HepG2 (cell line): ENCODE measurements around the gene KNL1. TPM values are rescaled to one million over a fixed set of nuclear protein-coding genes. Genes with fewer than 3 reads are reported as not detected.

ENCODE experiments used
- ATAC-seq: fragments of 200-7000 bp; cut with Tn5 transposase; 3 replicates; pipeline ENCODE4 v1.9.1; 2020; ENCODE audit warnings: mild to moderate bottlenecking, moderate library complexity
- BruUV-seq: library from RNA; stranded (reverse); fragments of 400-500 nt; replicated peaks from 2 replicates; lab custom pipeline; 2021; lab: Mats Ljungman, UMichigan
- CTCF ChIA-PET: fragments of 300-600 bp; formaldehyde crosslinking; extraction: SDS; loops from one replicate; lab custom pipeline; 2021; ENCODE audit warnings: low total read pairs, inconsistent platforms, low intra/inter-chr PET ratio; lab: Yijun Ruan, JAX
- POLR2A ChIA-PET: fragments of 350-600 bp; sonication (Branson Sonifier 250); formaldehyde crosslinking; loops from one replicate; lab custom pipeline; 2020; ENCODE audit warnings: antibody characterized with exemption, inconsistent platforms; lab: Yijun Ruan, JAX
- DNase-seq: peaks from one replicate; pipeline ENCODE4 v3.0.0-alpha.2; 2015; ENCODE audit warnings: low spot score
- FAIRE-seq: peaks from 3 replicates; lab custom pipeline; 2011; peaks lifted over from hg19 to GRCh38; lab: Jason Lieb, UNC
- H2AFZ ChIP-seq: one replicate; pipeline ENCODE4 v1.6.1; 2011; ENCODE audit warnings: low read length, inconsistent platforms
- H3K27ac ChIP-seq: fragments of 300-600 bp; 3 replicates; pipeline ENCODE4 v1.8.0; 2011; ENCODE audit warnings: mixed run types, mild to moderate bottlenecking, mixed read lengths, low read length, inconsistent platforms; ENCODE audit not compliant: insufficient read depth; ENCODE audit errors: extremely low read length
- H3K27me3 ChIP-seq, 2 experiments: fragments of 200-600 bp in 1 of 2; 2 replicates in 1 of 2; 3 replicates in 1 of 2; pipeline versions ENCODE4 v1.6.0 to v1.8.0; 2011; ENCODE audit warnings: low read length in 2 of 2, mild to moderate bottlenecking in 2 of 2, moderate library complexity in 2 of 2, inconsistent platforms in 1 of 2; ENCODE audit not compliant: insufficient read depth in 2 of 2, control insufficient read depth in 1 of 2
- H3K36me3 ChIP-seq, 2 experiments: fragments of 200-600 bp in 1 of 2; replicated peaks in 1 of 2; 2 replicates in 1 of 2; 3 replicates in 1 of 2; pipeline versions ENCODE4 v1.5.1 to v1.8.0; 2011; ENCODE audit warnings: low read length in 2 of 2, inconsistent platforms in 1 of 2; ENCODE audit not compliant: insufficient read depth in 2 of 2, control insufficient read depth in 1 of 2
- H3K4me1 ChIP-seq: 2 replicates; pipeline ENCODE4 v1.5.1; 2012; ENCODE audit warnings: low read length, inconsistent platforms; ENCODE audit not compliant: insufficient read depth
- H3K4me2 ChIP-seq: 2 replicates; pipeline ENCODE4 v1.6.0; 2011; ENCODE audit warnings: low read depth, low read length, inconsistent platforms
- H3K4me3 ChIP-seq, 3 experiments: fragments of 200-600 bp in 1 of 3; sonication (generic), shearing (Covaris generic) in 1 of 3; replicated peaks in 1 of 3; 2 replicates each; pipeline ENCODE4 v1.5.1; 2011 to 2016; ENCODE audit warnings: low read length in 3 of 3, inconsistent platforms in 2 of 3, low read depth in 2 of 3, mild to moderate bottlenecking in 2 of 3, control low read depth in 1 of 3, mixed read lengths in 1 of 3; ENCODE audit not compliant: insufficient read depth in 1 of 3
- H3K79me2 ChIP-seq: one replicate; pipeline ENCODE4 v1.6.1; 2011; ENCODE audit warnings: low read length, inconsistent platforms; ENCODE audit not compliant: insufficient read depth
- H3K9ac ChIP-seq: 2 replicates; pipeline ENCODE4 v1.6.0; 2011; ENCODE audit warnings: mild to moderate bottlenecking, low read depth, low read length, inconsistent platforms; ENCODE audit not compliant: insufficient read depth
- H3K9me3 ChIP-seq: 2 replicates; pipeline ENCODE4 v1.5.1; 2012; ENCODE audit warnings: mild to moderate bottlenecking, low read length
- H4K20me1 ChIP-seq: 2 replicates; pipeline ENCODE4 v1.6.0; 2011; ENCODE audit warnings: inconsistent platforms, mild to moderate bottlenecking, low read length, moderate library complexity; ENCODE audit not compliant: insufficient read depth
- ATAD3A ChIP-seq: sonication (generic); formaldehyde crosslinking; IDR thresholded peaks from 2 replicates; pipeline ENCODE4 v1.4.0; 2020; ENCODE audit warnings: missing genetic modification reagents
- KAT2B ChIP-seq: fragments of 150-350 bp; IDR thresholded peaks from 2 replicates; pipeline ENCODE4 v1.6.1; 2014; ENCODE audit warnings: low read depth, low read length, borderline replicate concordance
- MAFG ChIP-seq: sonication (generic); formaldehyde crosslinking; IDR thresholded peaks from 2 replicates; pipeline ENCODE4 v1.5.1; 2020; ENCODE audit warnings: mild to moderate bottlenecking, missing genetic modification reagents
- POGZ ChIP-seq: sonication (generic); formaldehyde crosslinking; IDR thresholded peaks from 2 replicates; pipeline ENCODE4 v1.4.0; 2020; ENCODE audit warnings: mild to moderate bottlenecking, missing genetic modification reagents
- SIX4 ChIP-seq: sonication (generic); formaldehyde crosslinking; IDR thresholded peaks from 2 replicates; pipeline ENCODE4 v1.4.0; 2020; ENCODE audit warnings: missing genetic modification reagents
- TGIF2 ChIP-seq: IDR thresholded peaks from 2 replicates; pipeline ENCODE4 v1.6.1; 2016; ENCODE audit warnings: control low read depth, missing compliant biosample characterization
- ZNF143 ChIP-seq: sonication (generic); formaldehyde crosslinking; IDR thresholded peaks from 2 replicates; pipeline ENCODE4 v1.4.0; 2020; ENCODE audit warnings: missing genetic modification reagents
- ZNF792 ChIP-seq: IDR thresholded peaks from 2 replicates; pipeline ENCODE4 v1.6.1; 2016
- WGBS: methylation state at CpG from one replicate; pipeline ENCODE4 v1.1.6; 2017; ENCODE audit warnings: low lambda C conversion rate; 5-methylcytosine and 5-hydroxymethylcytosine counted together
- in situ Hi-C: cut with HindIII; loops from 2 replicates; pipeline ENCODE4 v1.10.0; 2017; ENCODE audit warnings: low pct_unique_long_range_greater_than_20kb; ENCODE audit not compliant: extremely low pct_ligation_motif_present
- intact Hi-C: fragments of 100-400 bp; cut with micrococcal nuclease; formaldehyde crosslinking; loops from one replicate; pipeline ENCODE4 v1.10.0; 2022; ENCODE audit not compliant: unreplicated experiment
- polyA plus RNA-seq, 8 experiments: library from polyadenylated mRNA; depleted of rRNA in 3 of 8; stranded (reverse) in 7 of 8; unstranded in 1 of 8; fragments of >200 nt; fragmentation: Illumina TruSeq in 4 of 8; extraction: Trizol in 4 of 8; gene quantifications; 2 replicates each; pipeline versions ENCODE4 v1.2.1 to v1.2.3, GENCODE V29; 2011 to 2016; ENCODE audit warnings: low read depth in 4 of 8, missing spikeins in 1 of 8, mixed read lengths in 1 of 8; ENCODE audit not compliant: insufficient read depth in 1 of 8
- total RNA-seq, 5 experiments: library from RNA; depleted of rRNA; stranded (reverse); fragments of >200 nt; fragmentation: Illumina TruSeq; extraction: Trizol; gene quantifications; 2 replicates each; pipeline ENCODE4 v1.2.3, GENCODE V29; 2016; ENCODE audit warnings: low read depth in 1 of 5
- TF ChIP-seq, protein P1 (sequence below): sonication (generic); formaldehyde crosslinking; conservative IDR thresholded peaks from 2 replicates; pipeline ENCODE4 v1.8.1; 2023; ENCODE audit warnings: missing genetic modification reagents
- TF ChIP-seq, protein P2 (sequence below): sonication (generic); formaldehyde crosslinking; IDR thresholded peaks from 2 replicates; pipeline ENCODE4 v1.5.0; 2020; ENCODE audit warnings: mild to moderate bottlenecking, missing genetic modification reagents
- TF ChIP-seq, protein P3 (sequence below): sonication (generic); formaldehyde crosslinking; IDR thresholded peaks from 2 replicates; pipeline ENCODE4 v1.5.1; 2020; ENCODE audit warnings: mild to moderate bottlenecking, missing genetic modification reagents, moderate library complexity

The KNL1 gene
- total and polyA plus RNA-seq, 2 of the 13 experiments (the other 11 are each of a cell fraction or from before 2014, with no cell fraction given) = 8.0 to 21.4 TPM

DNA sequence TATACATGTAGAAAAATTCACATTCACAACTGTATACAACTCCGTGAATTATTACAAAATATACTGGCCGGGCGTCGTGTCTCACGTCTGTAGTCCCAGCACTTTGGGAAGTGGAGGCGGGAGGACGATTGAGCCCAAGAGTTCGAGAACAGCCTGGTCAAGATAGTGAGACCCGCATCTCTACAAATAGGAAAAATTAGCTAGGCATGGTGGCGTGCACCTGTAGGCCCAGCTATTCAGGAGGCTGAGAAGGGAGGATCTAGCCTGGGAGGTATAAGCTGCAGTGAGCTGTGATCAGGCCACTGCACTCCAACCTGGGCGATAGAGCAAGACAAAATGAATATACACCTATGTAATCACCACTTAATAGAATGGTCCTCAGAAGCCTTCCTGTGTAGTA is 102.2 kb downstream of the KNL1 start:
- ATAC-seq = no peak
- no peak for FAIRE-seq
- peaks cover 0 to 21% of the 10 kb centered on the region in 2 experiments; a peak in 2 of 5 replicates for H3K36me3 ChIP-seq
- peak overlapping the region; percentile 90 for H3K9ac ChIP-seq
- CTCF ChIA-PET = no interaction called here
- no peaks in the 10 kb centered on the region for H3K9me3 ChIP-seq
- H3K4me1 ChIP-seq = peaks cover 20% of the 10 kb centered on the region
- 73% methylated on average over 11 of the region's 11 CpGs for WGBS
- peaks cover 0 to 5% of the 10 kb centered on the region in 2 experiments; a peak in 1 of 5 replicates for H3K27me3 ChIP-seq
- peaks cover 14% of the 10 kb centered on the region for H3K79me2 ChIP-seq
- no peak overlapping the region for H2AFZ ChIP-seq
- in situ Hi-C loops = loop anchor here (10.0 kb wide), 1 partner anchor 199 kb away; the partner anchor contains the start of gene VPS18
- intact Hi-C loops = loop anchor here (10.0 kb wide), 1 partner anchor 101 kb away; the partner anchor contains the start of gene KNL1
- H3K4me3 ChIP-seq = peak overlapping the region; percentile 80 to 100 (median 92)
- no peak for DNase-seq
- no TSS peak for BruUV-seq
- no peak overlapping the region for H3K27ac ChIP-seq
- POLR2A ChIA-PET = no interaction called here
- H4K20me1 ChIP-seq = no peaks in the 10 kb centered on the region
- TF ChIP-seq, protein P1, sequence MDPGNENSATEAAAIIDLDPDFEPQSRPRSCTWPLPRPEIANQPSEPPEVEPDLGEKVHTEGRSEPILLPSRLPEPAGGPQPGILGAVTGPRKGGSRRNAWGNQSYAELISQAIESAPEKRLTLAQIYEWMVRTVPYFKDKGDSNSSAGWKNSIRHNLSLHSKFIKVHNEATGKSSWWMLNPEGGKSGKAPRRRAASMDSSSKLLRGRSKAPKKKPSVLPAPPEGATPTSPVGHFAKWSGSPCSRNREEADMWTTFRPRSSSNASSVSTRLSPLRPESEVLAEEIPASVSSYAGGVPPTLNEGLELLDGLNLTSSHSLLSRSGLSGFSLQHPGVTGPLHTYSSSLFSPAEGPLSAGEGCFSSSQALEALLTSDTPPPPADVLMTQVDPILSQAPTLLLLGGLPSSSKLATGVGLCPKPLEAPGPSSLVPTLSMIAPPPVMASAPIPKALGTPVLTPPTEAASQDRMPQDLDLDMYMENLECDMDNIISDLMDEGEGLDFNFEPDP = 0 out of 2 replicates have a peak, but pooled peaks have one; percentile 30
- TF ChIP-seq, protein P2, sequence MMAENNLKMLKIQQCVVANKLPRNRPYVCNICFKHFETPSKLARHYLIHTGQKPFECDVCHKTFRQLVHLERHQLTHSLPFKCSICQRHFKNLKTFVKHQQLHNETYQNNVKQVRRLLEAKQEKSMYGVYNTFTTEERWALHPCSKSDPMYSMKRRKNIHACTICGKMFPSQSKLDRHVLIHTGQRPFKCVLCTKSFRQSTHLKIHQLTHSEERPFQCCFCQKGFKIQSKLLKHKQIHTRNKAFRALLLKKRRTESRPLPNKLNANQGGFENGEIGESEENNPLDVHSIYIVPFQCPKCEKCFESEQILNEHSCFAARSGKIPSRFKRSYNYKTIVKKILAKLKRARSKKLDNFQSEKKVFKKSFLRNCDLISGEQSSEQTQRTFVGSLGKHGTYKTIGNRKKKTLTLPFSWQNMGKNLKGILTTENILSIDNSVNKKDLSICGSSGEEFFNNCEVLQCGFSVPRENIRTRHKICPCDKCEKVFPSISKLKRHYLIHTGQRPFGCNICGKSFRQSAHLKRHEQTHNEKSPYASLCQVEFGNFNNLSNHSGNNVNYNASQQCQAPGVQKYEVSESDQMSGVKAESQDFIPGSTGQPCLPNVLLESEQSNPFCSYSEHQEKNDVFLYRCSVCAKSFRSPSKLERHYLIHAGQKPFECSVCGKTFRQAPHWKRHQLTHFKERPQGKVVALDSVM (CRISPR knock-in tag) = no peak
- peak overlapping the region; percentile 94 for H3K4me2 ChIP-seq

DNA sequence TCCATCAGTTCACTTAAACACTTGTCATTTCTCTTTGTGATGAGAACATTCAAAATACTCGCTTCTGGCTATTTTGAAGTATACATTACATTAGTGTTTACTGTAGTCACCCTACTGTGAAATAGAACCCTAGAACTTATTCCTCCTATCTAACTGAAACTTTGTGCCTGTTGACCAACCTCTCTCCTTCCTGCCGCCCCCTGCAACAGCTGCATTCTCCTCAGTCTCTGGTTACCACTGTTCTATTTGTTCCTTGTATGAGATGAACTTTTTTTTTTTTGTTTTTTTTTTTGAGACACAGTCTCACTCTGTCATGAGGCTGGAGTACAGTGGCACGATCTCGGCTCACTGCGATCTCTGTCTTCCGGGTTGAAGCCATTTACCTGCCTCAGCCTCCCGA is 103.9 kb downstream of the KNL1 start:
- FAIRE-seq = no peak
- BruUV-seq = no TSS peak
- in situ Hi-C loops = loop anchor here (10.0 kb wide), 1 partner anchor 197 kb away; the partner anchor contains the start of gene VPS18
- no peak overlapping the region for H2AFZ ChIP-seq
- WGBS = 94% methylated on average over 7 of the region's 7 CpGs
- no peak overlapping the region for H3K4me2 ChIP-seq
- H3K27ac ChIP-seq = no peak overlapping the region
- CTCF ChIA-PET = no interaction called here
- no peak for DNase-seq
- peaks cover 20% of the 10 kb centered on the region for H3K4me1 ChIP-seq
- H3K79me2 ChIP-seq = peaks cover 14% of the 10 kb centered on the region
- intact Hi-C loops = loop anchor here (10.0 kb wide), 1 partner anchor 103 kb away; the partner anchor contains the start of gene KNL1
- H3K4me3 ChIP-seq = no peak overlapping the region
- TF ChIP-seq ZNF792 (CRISPR knock-in tag) (no peak), ATAD3A (no peak), TGIF2 (CRISPR knock-in tag) (no peak), POGZ (CRISPR knock-in tag) (no peak), KAT2B (no peak), ZNF143 (CRISPR knock-in tag) (no peak), MAFG (CRISPR knock-in tag) (no peak), SIX4 (CRISPR knock-in tag) (no peak)
- TF ChIP-seq, protein P3, sequence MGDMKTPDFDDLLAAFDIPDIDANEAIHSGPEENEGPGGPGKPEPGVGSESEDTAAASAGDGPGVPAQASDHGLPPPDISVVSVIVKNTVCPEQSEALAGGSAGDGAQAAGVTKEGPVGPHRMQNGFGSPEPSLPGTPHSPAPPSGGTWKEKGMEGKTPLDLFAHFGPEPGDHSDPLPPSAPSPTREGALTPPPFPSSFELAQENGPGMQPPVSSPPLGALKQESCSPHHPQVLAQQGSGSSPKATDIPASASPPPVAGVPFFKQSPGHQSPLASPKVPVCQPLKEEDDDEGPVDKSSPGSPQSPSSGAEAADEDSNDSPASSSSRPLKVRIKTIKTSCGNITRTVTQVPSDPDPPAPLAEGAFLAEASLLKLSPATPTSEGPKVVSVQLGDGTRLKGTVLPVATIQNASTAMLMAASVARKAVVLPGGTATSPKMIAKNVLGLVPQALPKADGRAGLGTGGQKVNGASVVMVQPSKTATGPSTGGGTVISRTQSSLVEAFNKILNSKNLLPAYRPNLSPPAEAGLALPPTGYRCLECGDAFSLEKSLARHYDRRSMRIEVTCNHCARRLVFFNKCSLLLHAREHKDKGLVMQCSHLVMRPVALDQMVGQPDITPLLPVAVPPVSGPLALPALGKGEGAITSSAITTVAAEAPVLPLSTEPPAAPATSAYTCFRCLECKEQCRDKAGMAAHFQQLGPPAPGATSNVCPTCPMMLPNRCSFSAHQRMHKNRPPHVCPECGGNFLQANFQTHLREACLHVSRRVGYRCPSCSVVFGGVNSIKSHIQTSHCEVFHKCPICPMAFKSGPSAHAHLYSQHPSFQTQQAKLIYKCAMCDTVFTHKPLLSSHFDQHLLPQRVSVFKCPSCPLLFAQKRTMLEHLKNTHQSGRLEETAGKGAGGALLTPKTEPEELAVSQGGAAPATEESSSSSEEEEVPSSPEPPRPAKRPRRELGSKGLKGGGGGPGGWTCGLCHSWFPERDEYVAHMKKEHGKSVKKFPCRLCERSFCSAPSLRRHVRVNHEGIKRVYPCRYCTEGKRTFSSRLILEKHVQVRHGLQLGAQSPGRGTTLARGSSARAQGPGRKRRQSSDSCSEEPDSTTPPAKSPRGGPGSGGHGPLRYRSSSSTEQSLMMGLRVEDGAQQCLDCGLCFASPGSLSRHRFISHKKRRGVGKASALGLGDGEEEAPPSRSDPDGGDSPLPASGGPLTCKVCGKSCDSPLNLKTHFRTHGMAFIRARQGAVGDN (CRISPR knock-in tag) = no peak
- peaks cover 3 to 31% of the 10 kb centered on the region in 2 experiments; a peak in 3 of 5 replicates for H3K36me3 ChIP-seq
- ATAC-seq = no peak
- H3K27me3 ChIP-seq = peaks cover 0 to 5% of the 10 kb centered on the region in 2 experiments; a peak in 1 of 5 replicates
- no peak overlapping the region for H3K9ac ChIP-seq
- no peaks in the 10 kb centered on the region for H3K9me3 ChIP-seq
- no peaks in the 10 kb centered on the region for H4K20me1 ChIP-seq
- POLR2A ChIA-PET = no interaction called here
